ENCODE measurements around the gene SMIM35.

Gene SMIM35

DNA sequence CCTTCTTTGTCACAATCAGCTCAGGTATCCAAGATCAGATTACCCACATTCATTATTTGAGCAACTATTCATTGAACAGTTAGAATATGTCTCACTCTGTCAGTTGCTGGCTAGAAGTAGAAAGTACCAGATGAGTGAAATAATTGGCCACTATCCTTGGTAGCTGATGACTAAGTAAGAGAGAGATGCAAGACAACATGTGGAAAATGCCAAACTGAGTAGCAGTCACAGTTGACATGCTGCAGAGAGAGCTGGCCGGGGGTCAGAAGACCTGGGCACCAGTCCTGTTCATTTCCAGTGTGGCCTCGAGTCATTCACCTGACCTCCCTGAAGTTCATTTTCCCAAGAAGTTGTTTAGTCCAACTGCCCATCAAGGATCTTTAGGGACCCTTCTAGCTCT, 22.5 kb upstream of the SMIM35 start:
- DNase-seq (ENCODE audit: low read depth): no peak

DNA sequence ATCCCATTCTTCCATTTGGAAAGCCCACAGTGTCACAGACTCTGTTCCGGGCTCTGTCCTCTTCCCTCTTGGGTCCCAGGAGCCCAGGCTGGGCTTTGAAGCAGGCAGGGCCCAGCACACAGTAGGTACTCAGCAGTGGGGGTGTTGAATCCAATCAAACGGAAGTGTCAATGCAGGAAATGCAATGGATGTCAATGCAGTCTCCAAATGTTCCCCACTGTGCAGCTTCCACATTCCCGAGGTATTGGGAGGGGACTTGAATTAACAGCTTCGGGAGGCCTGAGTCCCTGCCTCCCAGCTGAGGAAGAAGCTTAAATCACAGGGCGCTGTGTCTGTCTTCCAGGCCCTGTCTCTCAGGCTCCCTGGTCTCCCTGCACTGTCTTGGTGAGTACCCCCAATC, 21.8 kb upstream of the SMIM35 start:
- DNase-seq (ENCODE audit: low read depth): no peak

DNA sequence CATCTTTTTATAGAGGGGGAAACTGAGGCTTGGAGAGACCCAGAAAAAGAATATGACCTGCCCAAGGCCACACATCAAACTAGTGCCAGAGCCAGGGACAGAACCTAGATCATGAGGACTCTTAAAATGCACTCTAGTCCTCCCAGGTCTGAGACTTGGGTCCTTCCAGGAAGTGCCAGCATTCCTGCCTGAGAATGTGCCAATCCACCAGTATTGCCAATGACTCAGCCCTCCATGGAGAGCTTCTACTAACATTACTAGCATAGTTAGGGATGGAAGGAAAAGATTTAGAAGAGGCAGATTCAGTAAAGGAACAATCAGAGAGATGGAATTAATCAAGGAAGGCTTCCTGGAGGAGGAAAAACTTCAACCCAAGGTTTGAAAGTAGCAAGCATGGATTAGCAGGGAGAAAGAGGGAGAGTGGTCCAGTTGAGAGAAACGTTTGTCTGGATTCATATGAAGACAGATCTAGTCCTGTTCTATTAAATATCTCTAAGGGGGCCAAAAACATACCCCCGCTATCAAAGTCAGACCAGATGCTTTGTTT, 20.1 kb upstream of the SMIM35 start:
- DNase-seq (ENCODE audit: low read depth): no peak

DNA sequence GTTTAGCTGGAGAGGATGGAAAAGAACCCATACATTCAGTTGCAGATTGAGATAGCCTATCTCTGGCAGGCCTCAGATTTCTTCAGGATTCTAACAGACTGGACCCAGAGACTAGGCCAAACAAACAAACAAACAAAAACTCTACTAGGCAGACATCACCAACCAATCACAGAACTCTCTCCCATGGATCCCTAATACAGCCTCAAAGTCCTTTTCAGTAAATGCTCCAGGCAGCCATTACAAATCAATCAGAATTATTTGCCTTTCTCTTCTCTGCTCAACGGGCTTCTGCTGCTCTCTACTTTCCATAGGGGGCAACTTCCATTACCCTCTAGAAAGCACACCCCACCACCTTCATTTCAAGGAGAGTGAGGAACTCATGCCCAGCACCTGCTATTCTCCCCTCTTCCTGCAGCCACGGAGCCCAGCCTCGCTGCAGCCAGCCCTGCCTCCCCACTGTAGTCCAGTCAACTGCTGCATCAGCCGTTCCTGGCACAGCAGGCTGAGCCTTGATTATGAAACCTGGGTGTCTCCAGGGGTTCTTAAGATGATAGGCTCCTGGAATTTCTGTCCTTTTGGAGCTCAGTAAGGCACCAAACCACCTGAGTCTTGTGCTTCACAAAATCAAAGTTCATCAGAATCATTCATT, 19.0 kb upstream of the SMIM35 start:
- DNase-seq (ENCODE audit: low read depth): no peak

DNA sequence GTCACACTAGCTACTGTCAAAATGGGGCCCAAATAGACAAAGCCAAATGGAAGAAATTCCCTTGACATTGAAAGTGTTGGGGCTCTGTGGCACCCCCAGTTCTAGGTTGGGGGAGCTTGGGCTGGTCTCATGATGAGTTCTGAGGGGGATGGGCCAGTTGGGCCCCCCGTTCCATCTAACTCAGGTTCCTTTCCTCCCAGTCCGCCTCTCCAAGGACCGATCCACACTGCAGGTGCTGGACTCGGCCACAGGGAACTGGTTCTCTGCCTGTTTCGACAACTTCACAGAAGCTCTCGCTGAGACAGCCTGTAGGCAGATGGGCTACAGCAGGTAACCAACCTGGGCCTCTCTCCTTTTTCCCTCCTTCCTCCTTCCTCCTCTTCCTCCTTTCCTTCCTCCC, 17.7 kb upstream of the SMIM35 start:
- no peak for DNase-seq (ENCODE audit: low read depth)

DNA sequence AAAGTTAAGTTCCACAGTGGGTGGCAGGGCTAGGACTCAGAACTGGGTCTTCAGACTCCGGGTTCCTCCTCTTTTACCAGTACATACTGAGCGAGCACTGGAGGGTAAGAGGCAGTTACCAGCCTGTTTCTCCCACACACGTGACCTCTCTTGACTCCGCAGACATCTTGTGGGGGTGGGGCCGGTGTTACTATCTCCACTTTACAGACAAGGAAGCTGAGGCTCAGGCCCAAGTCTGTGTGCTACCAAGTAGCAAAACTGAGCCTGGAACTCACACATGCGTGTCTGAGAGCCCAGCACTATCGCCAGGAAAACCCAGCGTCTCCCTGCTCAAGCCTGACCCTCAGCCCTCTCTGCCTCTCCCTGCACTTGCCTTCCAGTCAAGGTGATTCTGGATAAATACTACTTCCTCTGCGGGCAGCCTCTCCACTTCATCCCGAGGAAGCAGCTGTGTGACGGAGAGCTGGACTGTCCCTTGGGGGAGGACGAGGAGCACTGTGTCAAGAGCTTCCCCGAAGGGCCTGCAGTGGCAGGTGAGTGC, 16.0 kb upstream of the SMIM35 start:
- DNase-seq (ENCODE audit: low read depth): no peak

DNA sequence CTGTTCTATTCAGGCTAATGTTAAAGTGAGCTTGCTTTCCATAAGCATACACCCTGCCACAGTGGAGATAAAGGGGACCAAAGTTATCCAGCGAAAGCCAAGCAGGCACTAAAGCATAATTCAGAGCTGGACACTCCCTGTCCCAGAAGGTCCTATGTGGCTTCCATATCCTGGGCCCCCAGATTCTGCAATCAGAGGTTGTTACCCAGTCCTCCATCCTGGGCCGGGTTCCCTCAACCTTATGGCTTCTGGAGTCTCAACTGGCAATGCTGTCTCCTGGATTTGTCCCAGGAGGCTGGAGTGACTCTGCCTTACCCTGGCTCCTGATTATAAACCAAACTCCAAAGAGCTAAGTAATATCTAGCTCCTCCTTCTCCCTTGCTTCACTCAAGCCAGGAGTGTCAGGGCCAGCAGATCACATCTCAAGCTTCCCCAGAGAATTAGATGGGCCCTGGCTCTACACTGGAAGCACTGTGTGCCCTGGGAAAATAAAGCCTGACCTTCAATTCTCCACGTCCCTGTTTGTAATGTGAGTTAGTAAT, 14.0 kb upstream of the SMIM35 start:
- no peak for DNase-seq (ENCODE audit: low read depth)

DNA sequence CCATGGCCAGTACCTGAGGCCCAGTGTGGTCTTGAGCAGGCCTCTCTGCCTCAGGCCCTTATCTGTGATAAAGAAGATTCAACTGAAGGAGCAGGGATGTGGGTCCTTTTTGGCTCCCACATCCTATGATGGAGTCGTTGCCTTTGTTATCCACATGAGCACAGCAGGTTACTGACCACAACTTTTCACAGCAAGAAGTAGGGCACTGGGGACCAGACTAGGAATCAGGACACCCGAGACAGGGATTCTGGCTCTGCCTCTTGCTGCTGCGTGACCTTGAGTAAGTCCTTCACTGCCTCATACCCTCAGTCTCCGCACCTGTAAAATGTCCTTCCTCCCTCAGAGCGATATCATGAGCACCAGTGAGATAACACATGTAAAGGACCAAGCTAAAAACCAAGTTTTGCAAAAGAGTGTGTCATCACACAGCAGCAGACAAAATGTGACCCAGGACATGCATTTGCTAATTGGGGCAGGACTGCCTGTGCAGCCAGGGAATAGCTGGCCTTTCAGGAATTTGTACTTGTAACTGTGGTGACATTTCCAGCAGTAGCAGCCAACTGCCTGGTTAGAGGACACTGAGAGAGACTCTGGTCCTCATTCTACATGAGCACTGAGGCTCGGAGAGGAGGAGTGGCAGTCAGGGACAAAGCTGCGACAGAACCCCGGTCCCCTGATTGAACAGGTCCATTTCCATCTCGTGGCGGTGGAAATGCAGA, 13.2 kb upstream of the SMIM35 start:
- DNase-seq (ENCODE audit: low read depth): no peak

DNA sequence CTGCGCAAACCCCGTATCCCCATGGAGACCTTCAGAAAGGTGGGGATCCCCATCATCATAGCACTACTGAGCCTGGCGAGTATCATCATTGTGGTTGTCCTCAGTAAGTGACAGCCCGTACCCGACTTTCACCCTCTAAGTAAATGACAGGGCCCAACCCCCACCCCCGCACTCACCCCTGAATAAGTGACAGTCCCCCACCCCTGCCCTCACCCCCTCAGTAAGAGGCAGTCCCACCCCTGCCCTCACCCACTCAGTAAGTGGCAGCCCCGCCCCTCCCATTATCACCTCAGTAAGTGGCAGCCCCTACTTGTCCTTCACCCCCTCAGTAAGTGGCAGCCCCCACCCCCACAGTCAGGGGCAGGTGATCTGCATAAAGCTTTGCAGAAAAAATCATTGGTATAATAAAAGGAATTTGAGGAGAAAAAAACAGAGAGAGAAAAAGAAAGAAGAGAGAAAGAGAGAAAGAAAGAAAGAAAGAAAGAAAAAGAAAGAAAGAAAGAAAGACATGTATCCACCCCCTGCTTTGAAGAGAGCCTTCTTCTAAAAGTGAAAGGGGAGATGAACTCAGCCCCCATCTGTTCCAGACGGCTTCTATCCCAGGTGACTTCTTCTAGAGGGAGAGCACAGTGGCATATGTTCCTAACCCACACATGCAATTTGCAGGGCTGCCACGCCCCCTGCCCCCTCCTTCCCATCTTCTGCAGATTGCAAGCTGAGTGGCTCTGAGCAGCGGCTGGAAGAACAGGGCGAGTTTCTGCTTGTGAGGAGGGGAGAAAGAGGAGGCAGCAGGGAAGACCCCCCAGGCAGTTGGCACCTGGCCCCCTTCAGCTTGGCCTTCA, 12.5 kb upstream of the SMIM35 start:
- DNase-seq (ENCODE audit: low read depth): no peak

DNA sequence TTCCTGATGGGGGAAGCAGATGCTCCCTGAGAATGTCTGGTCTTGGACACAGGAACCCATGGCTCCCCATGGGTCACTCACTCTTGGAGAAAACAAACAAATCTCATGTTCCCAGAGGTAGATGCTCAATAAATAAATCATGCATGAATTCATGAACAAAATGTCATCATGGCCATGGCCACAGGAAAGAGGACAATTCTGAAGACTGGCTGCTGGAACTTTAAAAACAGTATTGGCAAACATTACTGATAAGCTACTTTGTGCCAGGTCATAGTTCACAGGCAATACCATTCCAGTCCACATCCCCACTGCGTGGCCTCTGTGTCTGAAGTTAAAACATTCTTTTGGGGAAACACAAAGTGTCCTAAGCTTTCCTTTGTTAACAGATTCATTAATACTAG, 9.2 kb upstream of the SMIM35 start:
- DNase-seq (ENCODE audit: low read depth): no peak

DNA sequence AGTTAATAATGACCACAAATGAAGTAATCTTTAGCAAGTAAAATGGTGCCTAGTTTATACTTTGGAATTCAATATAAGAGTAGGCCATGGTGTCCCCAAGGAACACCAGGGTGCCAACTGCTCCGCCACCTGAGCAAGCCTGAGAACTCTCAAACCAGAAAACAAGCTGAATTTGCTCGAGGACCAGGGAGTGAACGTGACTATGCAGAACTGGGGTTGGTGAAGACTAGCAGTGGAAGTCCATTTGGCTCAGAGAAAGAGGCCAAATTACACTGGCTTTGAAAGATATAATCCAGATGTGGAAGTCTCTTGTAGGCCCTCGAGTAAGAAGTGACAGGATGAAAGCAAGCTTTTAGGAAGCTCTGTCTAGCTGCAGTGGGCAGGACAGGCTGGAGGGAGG, 8.7 kb upstream of the SMIM35 start:
- no peak for DNase-seq (ENCODE audit: low read depth)

DNA sequence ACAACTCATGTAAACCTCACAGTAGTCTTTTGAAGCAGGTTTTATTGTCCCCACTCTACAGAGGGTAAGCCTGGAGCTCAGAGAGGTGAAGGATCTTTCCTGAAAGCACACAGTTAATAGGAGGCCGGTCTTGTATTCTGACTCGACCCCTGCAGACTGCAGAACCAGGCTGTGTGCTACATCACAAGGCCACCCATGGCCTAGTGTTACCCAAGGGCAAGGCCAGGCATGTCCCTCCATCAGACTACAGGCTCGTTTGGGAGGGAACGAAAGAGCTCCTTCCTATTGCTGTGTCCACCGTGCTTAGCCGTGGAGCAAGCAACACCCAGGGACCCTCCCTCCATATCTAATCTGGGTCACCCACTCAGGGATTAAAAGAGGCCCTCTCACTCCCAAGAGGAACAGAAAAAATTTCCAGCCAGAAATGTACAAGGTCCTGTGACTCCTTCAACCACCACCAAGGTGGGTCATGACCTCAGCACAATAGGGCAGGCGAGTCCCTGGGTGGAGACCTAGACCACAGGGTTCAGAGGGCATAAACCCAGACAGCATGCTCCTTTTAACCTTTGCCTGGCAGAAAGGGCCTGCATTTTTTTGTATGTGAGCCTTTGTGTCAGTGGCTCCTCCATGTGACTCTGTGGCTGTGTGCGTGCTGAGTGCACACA, 6.3 kb upstream of the SMIM35 start:
- no peak for DNase-seq (ENCODE audit: low read depth)

DNA sequence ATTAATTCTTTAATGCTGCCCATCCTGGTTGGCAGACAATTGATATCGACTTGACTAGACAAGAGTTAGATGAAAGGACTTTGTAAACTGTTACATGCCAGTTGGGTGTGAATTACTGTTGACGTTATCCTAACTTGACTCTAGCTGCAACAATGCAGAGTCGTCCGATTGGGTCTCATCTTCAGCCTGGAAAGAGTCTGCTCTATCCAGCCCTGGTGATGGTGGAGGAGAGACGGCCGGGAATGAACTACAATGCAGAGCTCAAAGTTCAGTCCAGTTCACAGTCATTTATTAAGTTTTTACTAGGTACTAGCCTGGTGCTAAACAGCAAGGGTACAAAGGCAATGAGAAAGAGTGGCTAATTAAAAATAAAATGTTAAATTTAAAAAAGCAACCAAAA, 4.9 kb upstream of the SMIM35 start:
- no peak for DNase-seq (ENCODE audit: low read depth)

DNA sequence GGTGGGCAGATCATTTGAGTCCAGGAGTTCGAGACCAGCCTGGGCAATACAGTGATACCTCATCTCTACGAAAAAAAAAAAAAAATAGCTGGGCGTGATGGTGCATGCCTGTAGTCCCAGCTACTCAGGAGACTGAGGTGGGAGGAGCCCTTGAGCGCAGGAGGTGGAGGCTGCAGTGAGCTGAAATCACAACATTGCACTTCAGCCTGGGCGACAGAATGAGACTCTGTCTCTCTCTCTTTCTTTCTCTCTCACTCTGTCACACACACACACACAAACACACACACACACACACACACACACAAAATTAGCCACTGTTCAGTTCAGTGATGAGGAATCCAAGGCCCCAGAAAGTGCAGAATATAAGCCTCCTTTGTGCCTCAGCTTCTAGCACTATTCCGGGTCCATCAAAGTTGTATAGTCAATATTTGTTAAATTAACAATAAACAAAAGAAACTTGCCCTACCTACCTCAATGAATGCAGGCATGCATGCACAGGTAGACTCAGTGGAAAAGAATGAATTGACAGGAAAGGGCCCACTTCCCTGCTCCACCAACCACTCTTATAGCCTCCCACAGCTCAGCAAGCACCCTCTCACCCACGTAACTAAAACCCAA, 3.9 kb upstream of the SMIM35 start:
- DNase-seq (ENCODE audit: low read depth): no peak

DNA sequence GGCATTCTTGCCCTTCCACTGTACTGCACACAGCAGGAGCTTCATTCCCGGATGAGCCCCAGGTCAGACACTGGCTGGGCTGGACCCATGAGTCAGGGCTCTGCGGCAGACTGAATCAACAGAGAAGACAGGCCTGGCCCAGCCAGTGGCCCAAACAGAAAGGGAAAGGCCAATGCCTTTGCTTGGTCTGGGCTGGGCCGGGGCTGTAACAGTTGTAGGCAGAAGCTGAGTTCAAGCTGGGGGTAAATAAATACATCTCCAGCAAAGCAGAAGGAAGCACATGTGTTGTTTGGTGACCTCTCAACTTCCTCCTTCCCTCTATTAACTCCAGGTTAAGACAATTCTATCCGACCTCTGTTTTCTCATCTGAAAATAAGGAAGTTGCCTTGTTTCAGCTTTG, 1.8 kb upstream of the SMIM35 start:
- no peak for DNase-seq (ENCODE audit: low read depth)

DNA sequence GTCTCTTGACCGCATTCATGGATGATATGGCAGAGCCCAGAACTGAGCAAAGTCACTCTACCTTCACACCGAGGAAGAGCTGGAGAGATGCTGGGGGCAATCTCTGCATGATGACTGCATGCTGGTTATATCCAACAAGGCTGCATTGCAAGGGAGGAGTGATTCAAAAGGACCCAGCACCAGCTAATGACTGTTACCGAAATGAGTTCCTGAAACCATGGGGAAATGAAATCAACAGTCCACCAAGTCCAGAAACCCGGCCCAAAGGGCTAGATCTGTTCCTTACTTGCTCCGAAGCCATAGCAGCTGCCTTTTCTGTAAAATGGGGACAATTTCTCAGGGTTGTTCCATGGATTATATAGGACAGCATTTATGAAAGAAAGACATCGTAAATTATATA, 1.2 kb upstream of the SMIM35 start:
- DNase-seq (ENCODE audit: low read depth): no peak

DNA sequence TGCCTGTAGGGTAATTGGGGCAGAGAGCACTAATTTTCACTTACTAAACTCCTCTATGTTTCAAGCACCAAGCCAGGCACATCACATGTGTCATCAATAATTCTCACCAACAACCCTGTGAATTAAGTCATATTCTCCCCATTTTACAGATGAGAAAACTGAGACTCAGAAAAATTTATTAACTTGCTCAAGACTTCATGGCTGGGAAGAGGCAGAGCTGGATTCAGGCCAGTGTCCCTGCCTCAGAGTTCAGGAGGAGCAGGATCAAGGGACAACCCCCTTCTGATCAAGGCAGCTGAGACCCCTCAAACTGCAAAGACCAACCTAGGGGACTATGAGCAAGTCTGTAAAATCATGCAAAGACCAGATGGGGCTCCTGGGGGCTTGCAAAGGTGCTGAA, 2.1 kb downstream of the SMIM35 start:
- no peak for DNase-seq (ENCODE audit: low read depth)

DNA sequence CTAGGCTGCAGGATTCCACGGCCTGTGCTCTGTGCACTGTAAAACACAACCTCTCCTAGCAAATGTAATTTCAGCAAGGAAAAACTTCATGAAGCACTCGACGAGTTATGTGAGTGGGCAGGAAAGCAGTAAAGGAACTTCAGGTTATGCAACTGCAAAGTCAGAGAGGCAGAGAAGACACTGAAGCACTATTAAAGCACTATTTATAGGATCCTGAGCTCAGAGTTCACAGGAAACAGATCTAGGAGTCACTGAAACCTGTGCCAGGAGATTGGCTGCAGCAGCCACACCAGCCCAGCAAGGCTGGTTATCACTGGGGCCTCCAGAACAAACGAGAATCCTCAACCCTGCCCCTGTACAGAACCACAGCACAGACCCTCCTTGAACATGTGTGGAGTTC, 2.5 kb downstream of the SMIM35 start:
- no peak for DNase-seq (ENCODE audit: low read depth)

DNA sequence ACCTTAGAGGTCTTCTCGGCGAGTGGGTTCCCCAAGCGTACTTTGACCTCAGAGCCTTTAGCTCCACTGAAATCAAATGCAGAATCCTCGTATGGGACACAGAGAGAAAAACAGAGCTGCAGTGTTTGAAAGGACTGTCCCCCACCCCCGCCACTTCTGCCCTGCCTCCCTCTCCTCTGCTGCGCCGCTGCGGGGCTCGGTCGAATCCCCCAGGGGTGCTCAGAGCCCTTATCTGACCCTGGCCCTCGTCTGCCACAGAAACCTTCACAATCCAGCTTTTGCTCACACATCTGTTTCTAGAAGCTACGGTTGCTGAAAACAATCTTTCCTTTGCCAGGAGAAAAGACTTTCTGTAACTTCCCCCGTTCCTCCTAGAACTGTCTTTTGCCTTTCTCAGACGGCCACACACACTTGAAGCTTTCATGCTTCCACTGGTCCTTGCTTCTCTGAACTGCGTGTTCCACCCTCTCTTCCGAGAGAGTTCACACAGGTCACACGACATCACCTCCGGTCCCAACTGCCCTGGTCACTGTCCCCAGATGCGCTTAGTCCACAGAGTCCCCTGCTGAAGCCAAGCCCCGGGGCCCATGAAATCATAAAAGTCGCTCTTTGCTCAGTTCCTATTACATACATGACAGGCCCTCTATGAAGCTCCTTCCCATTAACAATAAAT, 3.7 kb downstream of the SMIM35 start:
- DNase-seq (ENCODE audit: low read depth): no peak

DNA sequence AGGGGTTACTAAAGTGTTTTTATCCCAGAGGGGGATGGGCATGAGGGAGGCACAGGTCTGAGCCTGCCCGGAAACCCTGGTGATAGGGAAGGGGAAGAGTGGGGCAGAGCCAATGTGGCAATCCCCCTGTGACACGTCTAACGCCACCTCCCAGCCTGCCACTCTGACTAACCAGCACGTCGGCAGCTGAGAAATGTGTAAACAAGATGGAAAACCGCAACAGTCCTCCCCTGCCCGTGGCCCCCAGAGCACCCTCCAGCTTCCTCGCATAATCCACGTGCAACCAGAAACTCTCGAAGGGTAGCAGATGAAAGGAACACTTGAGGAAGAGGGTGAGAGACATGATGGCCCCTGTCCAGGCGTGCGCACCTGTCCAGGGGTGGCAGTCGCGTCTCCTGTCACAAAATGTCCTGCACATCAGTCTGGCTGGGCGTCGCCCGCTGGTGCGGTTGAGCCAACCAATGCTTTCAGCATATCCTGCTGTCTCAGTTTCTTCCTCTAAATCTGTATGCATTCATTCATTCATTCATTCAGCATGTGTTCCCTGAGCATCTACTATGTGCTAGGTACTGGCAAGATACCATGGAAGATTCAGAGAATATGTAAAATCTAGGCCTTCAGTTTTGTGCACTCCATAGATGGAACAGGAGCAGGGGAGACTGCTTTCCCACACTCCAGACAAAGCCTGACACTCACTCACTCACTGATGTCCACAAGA, 5.4 kb downstream of the SMIM35 start:
- no peak for DNase-seq (ENCODE audit: low read depth)
